HFFc6 (cell line): ENCODE results near the gene GLI1. TPM values are rescaled to one million over a fixed set of nuclear protein-coding genes. Genes with fewer than 3 reads are reported as not detected.
"Not testable (repeated sequence)": the region's sequence is repeated elsewhere in the genome, so short reads cannot be mapped to it uniquely, and the experiment has no call there.

Experiments used
- DNase-seq: peaks from one replicate; pipeline ENCODE4 v3.0.0-alpha.2; 2018
- H3K27ac Mint-ChIP-seq: 2 replicates; pipeline ENCODE4 v1.8.0; 2020; ENCODE audit warnings: mild to moderate bottlenecking, mixed read lengths
- H3K27me3 Mint-ChIP-seq: 2 replicates; pipeline ENCODE4 v1.8.0; 2021; ENCODE audit warnings: mild to moderate bottlenecking, moderate library complexity, mixed read lengths; ENCODE audit not compliant: insufficient read depth
- H3K36me3 Mint-ChIP-seq: 2 replicates; pipeline ENCODE4 v1.8.0; 2021; ENCODE audit warnings: low read depth, mixed read lengths
- H3K4me1 Mint-ChIP-seq: 2 replicates; pipeline ENCODE4 v1.8.0; 2020; ENCODE audit warnings: low read depth, mixed read lengths
- H3K4me3 Mint-ChIP-seq: 2 replicates; pipeline ENCODE4 v1.8.0; 2020; ENCODE audit warnings: mild to moderate bottlenecking, moderate library complexity, mixed read lengths
- H3K9me3 Mint-ChIP-seq: 2 replicates; pipeline ENCODE4 v1.8.0; 2020; ENCODE audit warnings: mild to moderate bottlenecking, mixed read lengths
- long read RNA-seq: library from polyadenylated mRNA; unstranded; transcript quantifications from one replicate; pipeline ENCODE4 v2.0.0, GENCODE V29; 2019
- total RNA-seq, 6 experiments: library from RNA; stranded (reverse); fragmentation: NEBNext Ultra II Directional; extraction: Animal tissue kit (Norgen Biotek cat#: 25700); gene quantifications; 2 replicates in 1 of 6; 3 replicates in 5 of 6; pipeline ENCODE4 v1.2.3, GENCODE V29; 2021
- TF ChIP-seq, protein P1 (sequence below): fragments of 200-600 bp; sonication (generic); IDR thresholded peaks from 2 replicates; pipeline ENCODE4 v1.5.0; 2021; ENCODE audit warnings: antibody characterized with exemption, mild to moderate bottlenecking

GLI1 gene
- 1 to 10 TPM; 3.9 to 5.8 (median 4.6) TPM for total RNA-seq
- long read RNA-seq: 0 reads

DNA sequence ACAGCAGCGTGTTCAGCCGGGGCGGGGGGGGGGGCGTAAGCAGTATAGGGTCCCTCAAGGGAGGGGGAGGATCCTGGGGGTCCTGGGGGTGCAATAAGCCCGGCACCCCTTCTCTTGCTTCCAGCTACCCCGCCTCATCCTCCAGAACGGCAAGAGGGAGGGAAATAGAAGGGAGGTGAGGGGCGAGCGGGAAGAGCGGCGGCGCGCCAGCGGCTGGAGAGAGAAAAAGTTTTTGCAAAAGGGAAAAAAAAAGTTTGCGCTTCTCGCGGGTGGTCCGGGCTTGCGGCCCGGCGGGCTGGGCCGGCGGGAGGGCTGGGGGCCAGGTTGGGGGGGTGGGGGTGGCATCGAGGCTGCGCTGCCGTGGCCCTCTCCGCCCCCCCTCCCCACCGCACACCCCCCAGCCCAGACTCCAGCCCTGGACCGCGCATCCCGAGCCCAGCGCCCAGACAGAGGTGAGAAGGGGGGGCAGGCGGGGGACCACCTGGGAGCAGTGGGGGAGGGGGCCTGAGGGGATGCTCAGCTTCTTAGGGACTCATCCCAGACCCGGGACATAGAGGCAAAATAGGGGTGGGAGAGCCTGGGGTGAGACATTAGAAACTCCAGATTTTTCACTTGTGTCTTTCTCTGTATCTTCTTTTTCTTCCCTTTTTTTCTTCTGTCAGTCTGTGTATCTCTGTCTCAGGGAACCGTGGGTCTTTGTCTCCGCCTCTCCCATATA lies at the start of gene GLI1:
Gene GLI1, plus strand, starts transcription at position 36 of the 718 bp plus-strand sequence. CDS start 3,907 bp downstream, outside the sequence.
- Mint-ChIP-seq H3K27me3 (peaks cover 10% of the 10 kb centered on the region), H3K4me1 (peaks cover 54% of the 10 kb centered on the region), H3K9me3 (no peaks in the 10 kb centered on the region), H3K4me3 (peak within 1 kb of the TSS; percentile 93), H3K27ac (peak within 1 kb of the TSS; percentile 95), H3K36me3 (no peaks in the 10 kb centered on the region)
- TF ChIP-seq, protein P1, sequence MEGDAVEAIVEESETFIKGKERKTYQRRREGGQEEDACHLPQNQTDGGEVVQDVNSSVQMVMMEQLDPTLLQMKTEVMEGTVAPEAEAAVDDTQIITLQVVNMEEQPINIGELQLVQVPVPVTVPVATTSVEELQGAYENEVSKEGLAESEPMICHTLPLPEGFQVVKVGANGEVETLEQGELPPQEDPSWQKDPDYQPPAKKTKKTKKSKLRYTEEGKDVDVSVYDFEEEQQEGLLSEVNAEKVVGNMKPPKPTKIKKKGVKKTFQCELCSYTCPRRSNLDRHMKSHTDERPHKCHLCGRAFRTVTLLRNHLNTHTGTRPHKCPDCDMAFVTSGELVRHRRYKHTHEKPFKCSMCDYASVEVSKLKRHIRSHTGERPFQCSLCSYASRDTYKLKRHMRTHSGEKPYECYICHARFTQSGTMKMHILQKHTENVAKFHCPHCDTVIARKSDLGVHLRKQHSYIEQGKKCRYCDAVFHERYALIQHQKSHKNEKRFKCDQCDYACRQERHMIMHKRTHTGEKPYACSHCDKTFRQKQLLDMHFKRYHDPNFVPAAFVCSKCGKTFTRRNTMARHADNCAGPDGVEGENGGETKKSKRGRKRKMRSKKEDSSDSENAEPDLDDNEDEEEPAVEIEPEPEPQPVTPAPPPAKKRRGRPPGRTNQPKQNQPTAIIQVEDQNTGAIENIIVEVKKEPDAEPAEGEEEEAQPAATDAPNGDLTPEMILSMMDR: no peak
- DNase-seq: no peak

DNA sequence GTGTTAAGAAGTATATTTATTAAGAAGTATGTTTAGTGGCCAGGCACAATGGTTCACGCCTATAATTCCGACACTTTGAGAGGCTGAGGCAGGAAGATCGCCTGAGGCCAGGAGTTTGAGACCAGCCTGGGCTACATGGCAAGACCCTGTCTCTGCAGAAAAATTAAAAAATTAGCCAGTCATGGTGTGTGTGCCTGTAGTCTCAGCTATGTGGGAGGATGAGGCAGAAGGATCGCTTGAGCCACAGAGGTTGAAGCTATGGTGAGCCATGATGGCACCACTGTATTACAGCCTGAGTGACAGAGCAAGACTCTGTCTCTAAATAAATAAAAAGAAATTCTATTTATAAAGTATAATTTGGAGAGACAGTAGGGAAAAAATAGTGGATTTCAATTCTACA lies 49.1 kb upstream of the GLI1 start:
- Mint-ChIP-seq H3K4me1 (peaks cover 6% of the 10 kb centered on the region), H3K4me3 (no peak overlapping the region), H3K9me3 (no peaks in the 10 kb centered on the region), H3K27ac (no peak overlapping the region), H3K36me3 (peaks cover 4% of the 10 kb centered on the region; the same call in 1 of the 2 replicates), H3K27me3 (no peaks in the 10 kb centered on the region)
- TF ChIP-seq, protein P1: no peak
- no peak for DNase-seq

DNA sequence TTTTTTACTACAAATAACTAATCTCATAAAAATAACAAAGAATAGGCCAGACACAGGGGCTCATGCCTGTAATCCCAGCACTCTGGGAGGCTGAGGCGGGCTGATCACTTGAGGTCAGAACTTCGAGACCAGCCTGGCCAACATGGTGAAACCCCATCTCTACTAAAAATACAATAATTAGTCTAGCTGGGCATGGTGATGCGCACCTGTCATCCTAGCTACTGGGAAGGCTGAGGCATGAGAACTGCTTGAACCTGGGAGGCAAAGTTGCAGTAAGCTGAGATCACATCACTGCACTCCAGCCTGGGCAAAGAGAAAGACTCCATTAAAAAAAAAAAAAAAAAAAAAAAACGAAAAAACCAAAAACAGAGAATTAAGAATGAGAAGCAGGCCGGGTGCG lies 45.4 kb upstream of the GLI1 start:
- H3K9me3 Mint-ChIP-seq, DNase-seq, H3K4me3 Mint-ChIP-seq, H3K27ac Mint-ChIP-seq, H3K27me3 Mint-ChIP-seq, H3K36me3 Mint-ChIP-seq: not testable (repeated sequence)
- peaks cover 29% of the 10 kb centered on the region for H3K4me1 Mint-ChIP-seq

DNA sequence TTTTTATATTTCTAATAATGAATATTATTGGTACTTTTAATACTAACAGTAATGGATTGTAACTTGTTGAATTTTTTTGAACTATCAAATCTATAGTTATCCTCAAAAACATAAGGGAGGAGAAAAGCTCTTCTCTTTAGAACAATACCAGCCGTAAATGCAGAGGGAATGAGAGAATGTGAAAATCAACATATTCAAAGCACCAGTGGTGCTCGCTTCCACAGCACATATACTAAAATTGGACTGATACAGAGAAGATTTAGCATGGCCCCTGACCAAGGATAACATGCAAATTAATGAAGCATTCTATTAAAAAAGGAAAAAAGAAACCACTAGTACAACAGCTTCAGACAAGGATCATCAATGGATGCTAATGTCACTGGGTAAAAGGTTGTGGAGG lies 44.5 kb upstream of the GLI1 start:
- Mint-ChIP-seq H3K36me3 (0 out of 2 replicates have a peak, but pooled peaks cover 5% of the 10 kb centered on the region), H3K27me3 (no peaks in the 10 kb centered on the region), H3K4me3 (no peak overlapping the region), H3K9me3 (no peaks in the 10 kb centered on the region), H3K27ac (no peak overlapping the region), H3K4me1 (peaks cover 34% of the 10 kb centered on the region)
- TF ChIP-seq, protein P1: no peak
- no peak for DNase-seq

DNA sequence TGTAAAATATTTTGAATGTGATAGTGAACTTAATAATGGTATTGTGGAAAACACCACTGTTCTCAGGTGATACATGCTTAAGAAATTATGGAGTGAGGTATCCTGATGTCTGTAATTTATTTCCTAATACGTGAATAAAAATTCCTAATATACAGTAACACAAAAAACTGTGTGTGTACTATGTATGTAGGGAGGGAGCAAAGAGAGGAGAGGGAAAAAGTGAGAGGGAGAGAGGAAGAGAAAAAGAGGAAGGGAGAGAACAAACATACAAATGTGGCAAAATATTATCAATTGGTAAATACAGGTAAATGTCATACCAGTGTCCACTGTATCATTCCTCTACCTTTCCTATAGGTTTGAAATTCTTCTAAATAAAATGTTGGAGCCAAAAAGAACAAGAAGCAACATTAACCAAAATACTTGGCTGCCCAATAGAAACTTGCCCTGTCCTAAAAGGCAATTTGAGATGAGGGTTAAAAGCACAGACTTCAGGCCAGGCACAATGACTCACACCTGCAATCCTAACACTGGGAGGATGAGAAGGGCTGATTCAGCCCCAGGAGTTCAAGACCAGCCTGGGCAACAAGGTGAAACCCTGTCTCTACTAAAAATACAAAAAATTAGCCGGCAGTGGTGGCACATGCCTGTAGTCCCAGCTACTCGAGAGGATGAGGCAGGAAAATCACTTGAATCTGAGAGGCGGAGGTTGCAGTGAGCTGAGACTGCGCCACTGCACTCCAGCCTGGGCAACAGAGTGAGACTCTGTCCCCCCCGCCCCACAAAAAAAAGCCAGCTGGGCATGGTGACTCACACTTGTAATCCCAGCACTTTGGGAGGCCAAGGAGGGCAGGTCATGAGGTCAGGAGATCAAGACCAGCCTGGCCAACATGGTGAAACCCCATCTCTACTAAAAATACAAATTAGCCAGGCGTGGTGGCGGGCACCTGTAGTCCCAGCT lies 43.3 kb upstream of the GLI1 start:
- peaks cover 41% of the 10 kb centered on the region for H3K4me1 Mint-ChIP-seq
- TF ChIP-seq, protein P1: no peak
- H3K27me3 Mint-ChIP-seq: no peaks in the 10 kb centered on the region
- H3K9me3 Mint-ChIP-seq: no peaks in the 10 kb centered on the region
- DNase-seq: peak; percentile 13
- no peak overlapping the region for H3K4me3 Mint-ChIP-seq
- 0 out of 2 replicates have a peak, but pooled peaks cover 5% of the 10 kb centered on the region for H3K36me3 Mint-ChIP-seq
- peak overlapping the region; percentile 60 for H3K27ac Mint-ChIP-seq
